GM15510 (cell line): ENCODE results near the gene PCSK6.

ENCODE experiments used
- POLR2A ChIP-seq: IDR thresholded peaks from 3 replicates; pipeline ENCODE4 v1.6.1; 2011; ENCODE audit warnings: borderline replicate concordance; ENCODE audit not compliant: insufficient read length; ENCODE audit errors: extremely low read depth

Gene PCSK6

DNA sequence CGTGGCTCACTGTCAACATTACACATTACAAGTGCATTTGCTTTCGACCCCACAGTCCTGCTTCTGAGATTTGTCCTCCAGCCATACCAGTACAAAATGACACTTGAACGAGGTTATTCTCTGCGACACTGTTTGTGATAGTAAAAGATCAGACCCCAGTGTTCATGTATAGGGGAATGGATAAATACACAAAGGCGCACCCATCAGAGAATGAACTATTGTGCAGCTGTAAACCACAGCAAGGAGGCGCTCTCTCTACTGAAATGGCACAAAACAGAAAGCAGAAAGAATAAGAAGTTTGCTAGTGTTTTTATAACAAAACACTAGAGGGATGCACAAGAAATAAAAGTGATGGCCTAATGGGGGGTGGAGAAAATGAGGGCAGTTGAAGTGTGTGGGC, 232.8 kb downstream of the PCSK6 start:
- TF ChIP-seq POLR2A: no peak

DNA sequence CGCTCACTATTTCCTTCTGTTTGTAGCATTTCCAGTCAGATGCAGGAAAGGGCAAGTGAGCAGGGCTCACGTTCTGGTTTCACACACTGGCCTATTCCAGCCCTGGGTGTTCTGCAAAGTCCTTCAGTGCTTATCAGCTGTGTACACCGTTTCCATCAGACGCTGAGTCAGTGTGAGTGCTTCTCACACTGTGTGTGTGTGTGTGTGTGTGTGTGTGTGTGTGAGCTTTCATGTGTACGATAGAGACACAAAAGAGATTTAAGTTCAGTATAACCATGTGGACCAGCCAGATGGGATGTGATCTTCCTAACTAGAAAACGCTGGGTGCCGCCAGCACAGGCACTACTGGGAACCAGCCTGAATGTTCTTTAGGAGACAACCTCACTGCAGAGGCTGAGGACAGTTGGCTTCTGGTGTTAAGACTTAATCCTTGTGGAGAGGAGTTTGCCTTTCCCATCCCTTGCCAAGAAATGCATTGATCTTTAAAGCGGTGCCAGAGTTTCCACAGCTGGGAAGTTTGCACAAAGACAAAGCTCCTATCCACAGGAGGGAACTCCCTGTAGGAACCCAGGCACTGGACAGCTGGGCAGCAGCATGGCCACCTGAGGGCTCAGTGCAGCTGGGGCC, 233.8 kb downstream of the PCSK6 start:
- no peak for TF ChIP-seq POLR2A

DNA sequence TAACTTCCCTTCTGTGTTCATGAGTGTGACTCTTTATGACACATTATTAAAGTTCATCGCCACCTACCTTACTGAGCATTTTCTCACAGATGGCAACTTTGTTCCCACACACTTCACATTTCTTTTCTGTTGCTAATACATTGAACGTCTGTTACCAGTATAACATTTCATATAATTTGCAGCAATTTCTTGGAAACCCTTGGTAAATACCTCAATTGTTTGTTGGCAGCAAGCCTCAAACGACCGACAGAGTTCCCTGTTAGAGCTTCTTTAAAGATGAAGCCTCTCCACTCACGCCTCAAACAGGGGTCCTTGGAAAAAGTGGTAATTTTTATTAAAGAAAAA, 234.5 kb downstream of the PCSK6 start:
- TF ChIP-seq POLR2A: no peak

DNA sequence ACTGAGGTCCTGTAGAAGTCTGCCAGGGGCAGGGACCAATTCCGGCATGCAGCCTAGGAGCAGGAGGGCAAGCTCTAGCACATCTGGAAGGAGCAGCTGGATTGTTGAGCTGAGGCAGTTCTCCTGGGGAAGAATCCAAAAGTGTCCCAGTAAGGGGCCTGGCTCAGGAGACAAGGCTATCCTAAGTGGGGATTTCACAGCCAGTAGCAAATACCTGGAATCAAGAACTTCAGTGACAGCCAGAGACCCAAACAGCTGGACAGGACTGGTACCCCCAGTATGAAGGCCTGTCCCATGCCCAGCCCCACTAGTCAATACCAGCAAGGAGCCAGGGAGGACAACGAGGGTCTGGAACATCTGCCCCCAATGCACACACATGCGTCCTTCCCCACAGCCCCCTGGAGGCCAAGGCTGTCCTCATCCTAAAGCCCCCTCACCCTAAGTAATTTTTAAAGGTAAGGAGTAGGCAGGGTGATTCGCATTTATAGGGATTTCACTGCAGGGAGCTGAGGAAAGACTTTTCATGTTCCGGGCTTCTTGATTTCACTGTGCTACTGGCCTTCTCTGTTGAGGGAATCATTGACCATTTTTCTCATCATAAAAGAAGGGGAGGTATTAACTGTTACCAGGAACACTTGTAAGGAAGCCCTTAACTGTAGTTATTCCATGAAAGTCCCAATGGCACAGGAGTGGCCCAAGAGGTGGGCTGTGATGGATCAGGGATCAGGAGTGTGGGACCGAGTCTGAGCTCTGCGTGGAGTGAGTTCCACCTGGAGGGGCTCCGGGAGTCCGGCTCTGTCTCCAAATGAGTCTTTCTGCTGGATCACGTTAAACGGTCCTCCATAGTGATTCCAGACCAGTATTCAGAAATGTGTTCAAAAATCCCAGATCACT, 235.1 kb downstream of the PCSK6 start:
- TF ChIP-seq POLR2A: no peak
